CD4-positive, alpha-beta memory T cell (primary cell): ENCODE measurements around the gene CD3G. TPM values are rescaled to one million over a fixed set of nuclear protein-coding genes. Genes with fewer than 3 reads are reported as not detected.

ENCODE experiments used
- CTCF ChIA-PET: fragments of 350-600 bp; sonication (Branson Sonifier 250); formaldehyde crosslinking; loops from one replicate; lab custom pipeline; 2021; ENCODE audit warnings: inconsistent platforms; ENCODE audit not compliant: partially characterized antibody; lab: Charles Lee
- POLR2A ChIA-PET: fragments of 350-600 bp; sonication (Branson Sonifier 250); formaldehyde crosslinking; loops from one replicate; lab custom pipeline; 2021; ENCODE audit not compliant: partially characterized antibody; lab: Charles Lee
- DNase-seq, 5 donors: peaks; one replicate each; pipeline versions ENCODE4 v3.0.0 to v3.0.0-alpha.2; 2020 to 2022; ENCODE audit warnings: mixed read lengths in 1 of 5
- H3K27ac ChIP-seq: one replicate; pipeline ENCODE4 v1.7.0; 2013; ENCODE audit warnings: low read depth, low read length
- H3K27me3 ChIP-seq: 2 replicates; pipeline ENCODE4 v1.7.0; 2013; ENCODE audit warnings: mild to moderate bottlenecking, low read length, moderate library complexity; ENCODE audit not compliant: insufficient read depth
- H3K36me3 ChIP-seq: 2 replicates; pipeline ENCODE4 v1.7.0; 2013; ENCODE audit warnings: mild to moderate bottlenecking, low read length, moderate library complexity; ENCODE audit not compliant: insufficient read depth
- H3K4me1 ChIP-seq: 2 replicates; pipeline ENCODE4 v1.7.0; 2013; ENCODE audit warnings: mild to moderate bottlenecking, low read length, moderate library complexity; ENCODE audit not compliant: insufficient read depth
- H3K4me3 ChIP-seq, 2 donors: one replicate each; pipeline ENCODE4 v1.7.0; 2013; ENCODE audit warnings: low read length in 2 of 2, mild to moderate bottlenecking in 1 of 2
- H3K9me3 ChIP-seq, 2 donors: one replicate each; pipeline ENCODE4 v1.7.0; 2013; ENCODE audit warnings: low read length in 2 of 2, control low read depth in 1 of 2; ENCODE audit not compliant: control insufficient read depth in 1 of 2
- H3K27ac Mint-ChIP-seq, 7 donors: one replicate each; pipeline ENCODE4 v1.8.0; 2020 to 2021; ENCODE audit warnings: mixed read lengths in 7 of 7, mild to moderate bottlenecking in 6 of 7, inconsistent platforms in 3 of 7, moderate library complexity in 3 of 7
- H3K27me3 Mint-ChIP-seq, 2 donors: one replicate each; pipeline ENCODE4 v1.8.0; 2020 to 2021; ENCODE audit warnings: mixed read lengths in 2 of 2
- H3K36me3 Mint-ChIP-seq, 2 donors: one replicate each; pipeline ENCODE4 v1.8.0; 2020 to 2021; ENCODE audit warnings: mixed read lengths in 2 of 2, inconsistent platforms in 1 of 2, mild to moderate bottlenecking in 1 of 2
- H3K4me1 Mint-ChIP-seq, 4 donors: one replicate each; pipeline ENCODE4 v1.8.0; 2020 to 2021; ENCODE audit warnings: mixed read lengths in 4 of 4, mild to moderate bottlenecking in 1 of 4
- H3K4me3 Mint-ChIP-seq, 8 donors: one replicate each; pipeline ENCODE4 v1.8.0; 2020 to 2021; ENCODE audit warnings: mixed read lengths in 8 of 8, mild to moderate bottlenecking in 7 of 8, moderate library complexity in 6 of 8, inconsistent platforms in 3 of 8
- H3K9me3 Mint-ChIP-seq, 8 donors: one replicate each; pipeline ENCODE4 v1.8.0; 2020 to 2021; ENCODE audit warnings: mixed read lengths in 8 of 8, mild to moderate bottlenecking in 5 of 8, inconsistent platforms in 3 of 8, moderate library complexity in 1 of 8
- intact Hi-C: fragments of 100-400 bp; cut with micrococcal nuclease; formaldehyde crosslinking; loops from one replicate; pipeline ENCODE4 v1.15.1; 2023
- polyA plus RNA-seq, 2 donors: library from polyadenylated mRNA; unstranded; fragments of 300-500 nt; fragmentation: Illumina TruSeq; gene quantifications; one replicate each; pipeline ENCODE4 v1.2.3, GENCODE V29; 2021
- total RNA-seq, 2 experiments: library from RNA; stranded (reverse); gene quantifications; one replicate each; pipeline ENCODE4 v1.2.3, GENCODE V29; 2021

CD3G gene
- total and polyA plus RNA-seq, 4 experiments from 2014 or later, result 131 to 417 (median 198) TPM

- CTCF ChIA-PET, result interaction anchor here (0.9 to 6.9 kb wide), 4 partner anchors 9 to 114 kb away, joined by 3 to 43 read pairs (median 6); no protein-coding TSS in a partner anchor
- Mint-ChIP-seq H3K4me3 (peak overlapping the region in 6 of 8 donors; percentile 6 to 74 (median 42)), H3K4me1 (peaks cover 57 to 96% (median 84%) of the 10 kb centered on the region in 4 donors), H3K27ac (peak overlapping the region; percentile 77 to 98 (median 90)), H3K27me3 (no peaks in the 10 kb centered on the region), H3K36me3 (peaks cover 69 to 89% of the 10 kb centered on the region in 2 donors), H3K9me3 (peaks cover 0 to 3% (median 0%) of the 10 kb centered on the region in 8 donors)
- intact Hi-C loops, result no loop called here
- no peaks in the 10 kb centered on the region for H3K27me3 ChIP-seq
- H3K4me3 ChIP-seq, result no peak overlapping the region
- peak overlapping the region; percentile 35 for H3K27ac ChIP-seq
- no peaks in the 10 kb centered on the region for H3K9me3 ChIP-seq
- peak in 1 of 5 donors; percentile 24 for DNase-seq
- POLR2A ChIA-PET, result interaction anchor here (1.1 to 2.0 kb wide), 2 partner anchors 108 to 114 kb away, joined by 3 to 7 read pairs; no protein-coding TSS in a partner anchor
- peaks cover 96% of the 10 kb centered on the region for H3K4me1 ChIP-seq
- peaks cover 49% of the 10 kb centered on the region for H3K36me3 ChIP-seq
Measured at GRCh38 chr11:118312328-118312727, 31.8 kb upstream of the CD3G start.

- peak overlapping the region; percentile 30 for H3K27ac ChIP-seq
- intact Hi-C loops, result no loop called here
- Mint-ChIP-seq H3K36me3 (peaks cover 62 to 82% of the 10 kb centered on the region in 2 donors), H3K4me1 (peaks cover 58 to 95% (median 82%) of the 10 kb centered on the region in 4 donors), H3K9me3 (peaks cover 0 to 3% (median 0%) of the 10 kb centered on the region in 8 donors), H3K4me3 (no peak overlapping the region), H3K27ac (peak overlapping the region in 6 of 7 donors; percentile 36 to 98 (median 92)), H3K27me3 (no peaks in the 10 kb centered on the region)
- POLR2A ChIA-PET, result interaction anchor here (0.6 kb wide), 1 partner anchor 557 kb away, joined by 3 read pairs; no protein-coding TSS in a partner anchor
- no peaks in the 10 kb centered on the region for H3K27me3 ChIP-seq
- H3K4me1 ChIP-seq, result peaks cover 96% of the 10 kb centered on the region
- DNase-seq, result no peak
- no peaks in the 10 kb centered on the region for H3K9me3 ChIP-seq
- CTCF ChIA-PET, result interaction anchor here (6.9 kb wide), 1 partner anchor 17 kb away, joined by 43 read pairs; no protein-coding TSS in a partner anchor
- H3K36me3 ChIP-seq, result peaks cover 46% of the 10 kb centered on the region
- H3K4me3 ChIP-seq, result no peak overlapping the region
Measured at GRCh38 chr11:118313242-118313641, 30.9 kb upstream of the CD3G start.

- peaks cover 60 to 96% (median 84%) of the 10 kb centered on the region in 4 donors for H3K4me1 Mint-ChIP-seq
- H3K27me3 Mint-ChIP-seq, result no peaks in the 10 kb centered on the region
- Histone ChIP-seq H3K27ac (peak overlapping the region; percentile 50), H3K4me3 (no peak overlapping the region), H3K27me3 (no peaks in the 10 kb centered on the region), H3K36me3 (peaks cover 40% of the 10 kb centered on the region), H3K9me3 (no peaks in the 10 kb centered on the region), H3K4me1 (peaks cover 98% of the 10 kb centered on the region)
- peaks cover 53 to 65% of the 10 kb centered on the region in 2 donors for H3K36me3 Mint-ChIP-seq
- ChIA-PET CTCF (interaction anchor here (0.8 to 1.5 kb wide), 3 partner anchors 15 to 116 kb away, joined by 3 read pairs; no protein-coding TSS in a partner anchor), POLR2A (interaction anchor here (0.8 to 1.0 kb wide), 3 partner anchors 44 to 113 kb away, joined by 3 to 4 read pairs (median 3); partner anchors contain the start of gene MPZL3)
- H3K4me3 Mint-ChIP-seq, result peak overlapping the region in 7 of 8 donors; percentile 73 to 85 (median 82)
- peaks cover 0 to 4% (median 0%) of the 10 kb centered on the region in 8 donors for H3K9me3 Mint-ChIP-seq
- peak in 1 of 5 donors; percentile 20 for DNase-seq
- intact Hi-C loops, result no loop called here
- peak overlapping the region; percentile 90 to 100 (median 94) for H3K27ac Mint-ChIP-seq
Measured at GRCh38 chr11:118314988-118315411, 29.1 kb upstream of the CD3G start.

GRCh38 chr11:118318124-118318523 lies 26.0 kb upstream of the CD3G start:
- DNase-seq, result no peak
- Mint-ChIP-seq H3K4me3 (peak overlapping the region in 4 of 8 donors; percentile 37 to 79 (median 58)), H3K4me1 (peaks cover 64 to 94% (median 81%) of the 10 kb centered on the region in 4 donors), H3K36me3 (peaks cover 39 to 41% of the 10 kb centered on the region in 2 donors), H3K27ac (peak overlapping the region; percentile 42 to 98 (median 90)), H3K9me3 (peaks cover 0 to 1% (median 0%) of the 10 kb centered on the region in 8 donors), H3K27me3 (no peaks in the 10 kb centered on the region)
- Histone ChIP-seq H3K36me3 (peaks cover 19% of the 10 kb centered on the region), H3K4me3 (no peak overlapping the region), H3K27me3 (no peaks in the 10 kb centered on the region), H3K27ac (peak overlapping the region; percentile 22), H3K4me1 (peaks cover 92% of the 10 kb centered on the region), H3K9me3 (no peaks in the 10 kb centered on the region)
- CTCF ChIA-PET, result interaction anchor here (1.1 kb wide), 2 partner anchors 10 to 119 kb away, joined by 3 to 4 read pairs; no protein-coding TSS in a partner anchor
- POLR2A ChIA-PET, result no interaction called here
- intact Hi-C loops, result no loop called here

- DNase-seq, result peak in 1 of 5 donors; percentile 24
- Histone ChIP-seq H3K4me1 (peaks cover 86% of the 10 kb centered on the region), H3K27ac (peak overlapping the region; percentile 32)
Measured at GRCh38 chr11:118318581-118319336, 25.4 kb upstream of the CD3G start.

GRCh38 chr11:118319337-118319707 lies 24.8 kb upstream of the CD3G start:
- CTCF ChIA-PET, result no interaction called here
- POLR2A ChIA-PET, result interaction anchor here (1.0 kb wide), 1 partner anchor 89 kb away, joined by 3 read pairs; no protein-coding TSS in a partner anchor
- H3K27me3 Mint-ChIP-seq, result no peaks in the 10 kb centered on the region
- peak overlapping the region in 7 of 8 donors; percentile 36 to 80 (median 59) for H3K4me3 Mint-ChIP-seq
- H3K36me3 ChIP-seq, result peaks cover 7% of the 10 kb centered on the region
- intact Hi-C loops, result no loop called here
- peak overlapping the region; percentile 90 to 98 (median 92) for H3K27ac Mint-ChIP-seq
- no peaks in the 10 kb centered on the region for H3K27me3 ChIP-seq
- H3K9me3 Mint-ChIP-seq, result peaks cover 0 to 1% (median 0%) of the 10 kb centered on the region in 8 donors
- peak overlapping the region; percentile 32 for H3K27ac ChIP-seq
- peak overlapping the region in 1 of 2 donors; percentile 13 for H3K4me3 ChIP-seq
- H3K4me1 ChIP-seq, result peaks cover 81% of the 10 kb centered on the region
- peaks cover 59 to 95% (median 76%) of the 10 kb centered on the region in 4 donors for H3K4me1 Mint-ChIP-seq
- H3K9me3 ChIP-seq, result no peaks in the 10 kb centered on the region
- DNase-seq, result no peak
- H3K36me3 Mint-ChIP-seq, result peaks cover 35 to 43% of the 10 kb centered on the region in 2 donors

More at GRCh38 chr11:118318581-118319336, 25.4 kb upstream of the CD3G start:
- peak overlapping the region; percentile 90 to 98 (median 92) for H3K27ac Mint-ChIP-seq
- H3K27me3 Mint-ChIP-seq, result no peaks in the 10 kb centered on the region
- ChIA-PET CTCF (interaction anchor here (1.1 kb wide), 2 partner anchors 10 to 120 kb away, joined by 3 to 4 read pairs; no protein-coding TSS in a partner anchor), POLR2A (interaction anchor here (1.0 kb wide), 1 partner anchor 89 kb away, joined by 3 read pairs; no protein-coding TSS in a partner anchor)
- H3K9me3 Mint-ChIP-seq, result peaks cover 0 to 1% (median 0%) of the 10 kb centered on the region in 8 donors
- intact Hi-C loops, result no loop called here
- Histone ChIP-seq H3K9me3 (no peaks in the 10 kb centered on the region), H3K4me3 (peak overlapping the region in 1 of 2 donors; percentile 13), H3K27me3 (no peaks in the 10 kb centered on the region), H3K36me3 (peaks cover 13% of the 10 kb centered on the region)
- peak overlapping the region in 7 of 8 donors; percentile 27 to 80 (median 63) for H3K4me3 Mint-ChIP-seq
- H3K4me1 Mint-ChIP-seq, result peaks cover 64 to 95% (median 80%) of the 10 kb centered on the region in 4 donors
- H3K36me3 Mint-ChIP-seq, result peaks cover 39 to 43% of the 10 kb centered on the region in 2 donors
